Measurements from ENCODE around the gene PPIL4.

GRCh38 chr6:149456311-149457021, 89.4 kb downstream of the PPIL4 start:
- TF ChIP-seq, protein P1, sequence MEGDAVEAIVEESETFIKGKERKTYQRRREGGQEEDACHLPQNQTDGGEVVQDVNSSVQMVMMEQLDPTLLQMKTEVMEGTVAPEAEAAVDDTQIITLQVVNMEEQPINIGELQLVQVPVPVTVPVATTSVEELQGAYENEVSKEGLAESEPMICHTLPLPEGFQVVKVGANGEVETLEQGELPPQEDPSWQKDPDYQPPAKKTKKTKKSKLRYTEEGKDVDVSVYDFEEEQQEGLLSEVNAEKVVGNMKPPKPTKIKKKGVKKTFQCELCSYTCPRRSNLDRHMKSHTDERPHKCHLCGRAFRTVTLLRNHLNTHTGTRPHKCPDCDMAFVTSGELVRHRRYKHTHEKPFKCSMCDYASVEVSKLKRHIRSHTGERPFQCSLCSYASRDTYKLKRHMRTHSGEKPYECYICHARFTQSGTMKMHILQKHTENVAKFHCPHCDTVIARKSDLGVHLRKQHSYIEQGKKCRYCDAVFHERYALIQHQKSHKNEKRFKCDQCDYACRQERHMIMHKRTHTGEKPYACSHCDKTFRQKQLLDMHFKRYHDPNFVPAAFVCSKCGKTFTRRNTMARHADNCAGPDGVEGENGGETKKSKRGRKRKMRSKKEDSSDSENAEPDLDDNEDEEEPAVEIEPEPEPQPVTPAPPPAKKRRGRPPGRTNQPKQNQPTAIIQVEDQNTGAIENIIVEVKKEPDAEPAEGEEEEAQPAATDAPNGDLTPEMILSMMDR (IDR thresholded peaks at IDR 0.05; ENCODE audit: borderline replicate concordance, extremely low read depth, low read length, poor library complexity, severe bottlenecking) = no peak
- no peak for TF ChIP-seq EZH2 (IDR thresholded peaks at IDR 0.05; ENCODE audit: borderline replicate concordance, low read depth, low read length, severe bottlenecking)

Data from DND-41 (cell line).